A549 (cell line): Measurements from ENCODE around the gene PLPPR1. TPM values are rescaled to one million over a fixed set of nuclear protein-coding genes. Genes with fewer than 3 reads are reported as not detected.
"Not testable (repeated sequence)": the region's sequence is repeated elsewhere in the genome, so short reads cannot be mapped to it uniquely, and the experiment has no call there.

Source experiments
- ATAC-seq, 2 experiments: fragments of 200-7000 bp in 1 of 2; fragments of >200 bp in 1 of 2; cut with Nextera tagmentation in 1 of 2; cut with Tn5 transposase in 1 of 2; 3 replicates each; pipeline versions ENCODE4 v1.8.0 to v1.9.1; 2018 to 2020; ENCODE audit warnings: mild to moderate bottlenecking in 1 of 2, moderate library complexity in 1 of 2
- CTCF ChIA-PET: fragments of 300-600 bp; sonication (Branson Sonifier 250); formaldehyde crosslinking; extraction: SDS; loops from one replicate; lab custom pipeline; 2021; ENCODE audit warnings: antibody characterized with exemption, inconsistent platforms; lab: Yijun Ruan, JAX
- POLR2A ChIA-PET: fragments of 350-600 bp; formaldehyde crosslinking; extraction: SDS; loops from one replicate; lab custom pipeline; 2021; ENCODE audit warnings: antibody characterized with exemption, inconsistent platforms; lab: Yijun Ruan, JAX
- DNase-seq, 2 experiments: peaks; one replicate each; pipeline versions ENCODE4 v3.0.0 to v3.0.0-alpha.2; 2011 to 2016; ENCODE audit warnings: low read depth in 1 of 2, low spot score in 1 of 2
- FAIRE-seq: peaks from 2 replicates; lab custom pipeline; 2011; peaks lifted over from hg19 to GRCh38; lab: Jason Lieb, UNC
- H3K27ac ChIP-seq, 2 experiments: fragments of >200 bp; sonication (Bioruptor Twin); formaldehyde crosslinking; 3 replicates each; pipeline ENCODE4 v1.5.1; 2016 to 2017
- H3K4me1 ChIP-seq: fragments of >200 bp; sonication (Bioruptor Twin); formaldehyde crosslinking; 3 replicates; pipeline ENCODE4 v1.6.1; 2016
- H3K4me2 ChIP-seq: fragments of >200 bp; sonication (Bioruptor Twin); formaldehyde crosslinking; 3 replicates; pipeline ENCODE4 v1.6.1; 2016
- H3K4me3 ChIP-seq: fragments of >200 bp; sonication (Bioruptor Twin); formaldehyde crosslinking; 3 replicates; pipeline ENCODE4 v1.5.1; 2016
- H3K9me3 ChIP-seq: fragments of >200 bp; sonication (Bioruptor Twin); formaldehyde crosslinking; 3 replicates; pipeline ENCODE4 v1.6.1; 2016
- ATOH8 ChIP-seq: fragments of 250-450 bp; sonication (Bioruptor Pico); IDR thresholded peaks from 2 replicates; pipeline ENCODE4 v1.5.0; 2020; ENCODE audit warnings: low read depth, mild to moderate bottlenecking, moderate library complexity
- CHD2 ChIP-seq: fragments of 150-350 bp; IDR thresholded peaks from 2 replicates; pipeline ENCODE4 v1.6.1; 2014; ENCODE audit warnings: low read length; ENCODE audit not compliant: partially characterized antibody
- E2F6 ChIP-seq: IDR thresholded peaks from 2 replicates; pipeline ENCODE4 v1.6.1; 2012; ENCODE audit warnings: low read depth, borderline replicate concordance
- FOSL2 ChIP-seq, 2 experiments: fragments of 450-650 bp in 1 of 2; fragments of >200 bp in 1 of 2; sonication (Bioruptor Twin) in 1 of 2; formaldehyde crosslinking; IDR thresholded peaks; 2 replicates each; pipeline versions ENCODE4 v1.5.0 to v1.6.1; 2016 to 2020; ENCODE audit warnings: mild to moderate bottlenecking in 1 of 2, moderate library complexity in 1 of 2
- HDAC2 ChIP-seq: fragments of 200-600 bp; sonication (generic); IDR thresholded peaks from 2 replicates; pipeline ENCODE4 v1.6.1; 2016
- HOXA7 ChIP-seq: fragments of 250-450 bp; sonication (Bioruptor Pico); IDR thresholded peaks from 2 replicates; pipeline ENCODE4 v1.5.0; 2020; ENCODE audit warnings: mild to moderate bottlenecking, moderate library complexity
- KDM1A ChIP-seq: fragments of 200-600 bp; sonication (generic); IDR thresholded peaks from 2 replicates; pipeline ENCODE4 v1.6.1; 2016; ENCODE audit warnings: low read depth, mild to moderate bottlenecking
- MAZ ChIP-seq: fragments of 150-350 bp; IDR thresholded peaks from 2 replicates; pipeline ENCODE4 v1.6.1; 2014; ENCODE audit warnings: antibody characterized with exemption, low read depth, low read length, borderline replicate concordance
- NFE2L2 ChIP-seq: fragments of 150-350 bp; conservative IDR thresholded peaks from 2 replicates; pipeline ENCODE4 v1.6.1; 2014; ENCODE audit warnings: low read length
- NPAS2 ChIP-seq: fragments of 250-450 bp; sonication (Bioruptor Pico); IDR thresholded peaks from 2 replicates; pipeline ENCODE4 v1.8.0; 2022; ENCODE audit warnings: mild to moderate bottlenecking, moderate library complexity, borderline replicate concordance
- NR3C1 ChIP-seq: fragments of >200 bp; sonication (Bioruptor Twin); formaldehyde crosslinking; IDR thresholded peaks from 3 replicates; pipeline ENCODE4 v1.6.1; 2017
- POLR2A ChIP-seq: IDR thresholded peaks from 2 replicates; pipeline ENCODE4 v1.6.1; 2012; ENCODE audit warnings: mild to moderate bottlenecking, low read length
- REST ChIP-seq: fragments of 200-600 bp; sonication (generic); IDR thresholded peaks from 2 replicates; pipeline ENCODE4 v1.6.1; 2016; ENCODE audit warnings: antibody characterized with exemption, mild to moderate bottlenecking, moderate library complexity
- RNF2 ChIP-seq: fragments of 200-600 bp; sonication (generic); IDR thresholded peaks from 2 replicates; pipeline ENCODE4 v1.6.1; 2016; ENCODE audit warnings: low read depth, mild to moderate bottlenecking, antibody characterized with exemption, moderate library complexity, borderline replicate concordance
- SMC3 ChIP-seq: fragments of >200 bp; sonication (Bioruptor Twin); formaldehyde crosslinking; IDR thresholded peaks from 3 replicates; pipeline ENCODE4 v1.6.1; 2018; ENCODE audit warnings: inconsistent platforms
- TP53 ChIP-seq: fragments of 250-450 bp; sonication (Bioruptor Pico); IDR thresholded peaks from 2 replicates; pipeline ENCODE4 v1.5.0; 2021; ENCODE audit warnings: mild to moderate bottlenecking, moderate library complexity
- USF2 ChIP-seq: fragments of 450-650 bp; IDR thresholded peaks from 2 replicates; pipeline ENCODE4 v1.6.1; 2014; ENCODE audit warnings: antibody characterized with exemption
- ZNF302 ChIP-seq: fragments of 250-450 bp; sonication (Bioruptor Pico); IDR thresholded peaks from 2 replicates; pipeline ENCODE4 v1.9.0; 2021; ENCODE audit warnings: inconsistent platforms, mild to moderate bottlenecking, moderate library complexity
- WGBS: methylation state at CpG from one replicate; pipeline ENCODE4 v1.1.6; 2017; ENCODE audit errors: missing lambda C conversion rate; 5-methylcytosine and 5-hydroxymethylcytosine counted together
- polyA plus RNA-seq, 4 experiments: library from polyadenylated mRNA; depleted of rRNA in 3 of 4; stranded (reverse); fragments of >200 nt; fragmentation: RNase III in 1 of 4; extraction: RNeasy Plus Mini Kit Qiagen cat#74134 plus additional on column Dnase treatment in 1 of 4; gene quantifications; 2 replicates in 3 of 4; 3 replicates in 1 of 4; pipeline ENCODE4 v1.2.3, GENCODE V29; 2011 to 2017

Gene PLPPR1
- polyA plus RNA-seq, 2 of the 4 experiments (the other 2 are of a cell fraction): 0.06 to 1.2 TPM

GRCh38 chr9:101127369-101127768 is 98.8 kb downstream of the PLPPR1 start:
- ATAC-seq, H3K4me1 ChIP-seq, FAIRE-seq, H3K9me3 ChIP-seq, DNase-seq, H3K4me3 ChIP-seq, H3K4me2 ChIP-seq, H3K27ac ChIP-seq, POLR2A ChIA-PET: not testable (repeated sequence)
- WGBS: 11% methylated on average over 3 of the region's 3 CpGs
- CTCF ChIA-PET: interaction anchor here (1.6 kb wide), 1 partner anchor 9 kb away, joined by 4 read pairs; no protein-coding TSS in a partner anchor

- ChIA-PET POLR2A (no interaction called here), CTCF (interaction anchor here (1.6 kb wide), 1 partner anchor 10 kb away, joined by 4 read pairs; no protein-coding TSS in a partner anchor)
- Histone ChIP-seq H3K4me2 (no peak overlapping the region), H3K4me3 (no peak overlapping the region), H3K9me3 (no peaks in the 10 kb centered on the region), H3K4me1 (no peaks in the 10 kb centered on the region), H3K27ac (no peak overlapping the region)
- no peak for FAIRE-seq
- no peak for ATAC-seq
- no peak for DNase-seq
- TF ChIP-seq POLR2A (no peak), NPAS2 (CRISPR knock-in tag) (no peak), REST (no peak), RNF2 (no peak), MAZ (no peak), SMC3 (no peak), KDM1A (no peak), FOSL2 (IDR thresholded peaks at IDR 0.05) (no peak), FOSL2 (CRISPR knock-in tag; IDR thresholded peaks at IDR 0.05) (no peak), ATOH8 (no peak), ZNF302 (no peak), E2F6 (no peak), TP53 (CRISPR knock-in tag) (no peak), HOXA7 (CRISPR knock-in tag) (no peak), NFE2L2 (no peak), NR3C1 (no peak), USF2 (no peak), CHD2 (no peak)
Measured at GRCh38 chr9:101128623-101129022, 100.1 kb downstream of the PLPPR1 start.

GRCh38 chr9:101130054-101130453 is 101.5 kb downstream of the PLPPR1 start:
- Histone ChIP-seq H3K4me1 (no peaks in the 10 kb centered on the region), H3K9me3 (no peaks in the 10 kb centered on the region), H3K4me3 (no peak overlapping the region), H3K4me2 (no peak overlapping the region), H3K27ac (no peak overlapping the region)
- ChIA-PET POLR2A (no interaction called here), CTCF (interaction anchor here (1.2 to 3.6 kb wide), 2 partner anchors 8 to 11 kb away, joined by 3 to 18 read pairs; no protein-coding TSS in a partner anchor)
- no peak for TF ChIP-seq REST
- no peak for TF ChIP-seq HDAC2
- DNase-seq (no peak), FAIRE-seq (no peak), ATAC-seq (no peak)
- WGBS: 16% methylated on average over 1 of the region's 1 CpG
